Neural progenitor cell (in vitro differentiated cells): ENCODE measurements around the gene PTHLH.

Source experiments
- EZH2 ChIP-seq: fragments of 200-600 bp; sonication (generic); IDR thresholded peaks from 2 replicates; pipeline ENCODE4 v1.6.1; 2017; ENCODE audit warnings: antibody characterized with exemption, mild to moderate bottlenecking, moderate library complexity
- TF ChIP-seq, protein P1 (sequence below): fragments of 200-600 bp; sonication (generic); IDR thresholded peaks from 2 replicates; pipeline ENCODE4 v1.5.1; 2017; ENCODE audit warnings: antibody characterized with exemption, mild to moderate bottlenecking

DNA sequence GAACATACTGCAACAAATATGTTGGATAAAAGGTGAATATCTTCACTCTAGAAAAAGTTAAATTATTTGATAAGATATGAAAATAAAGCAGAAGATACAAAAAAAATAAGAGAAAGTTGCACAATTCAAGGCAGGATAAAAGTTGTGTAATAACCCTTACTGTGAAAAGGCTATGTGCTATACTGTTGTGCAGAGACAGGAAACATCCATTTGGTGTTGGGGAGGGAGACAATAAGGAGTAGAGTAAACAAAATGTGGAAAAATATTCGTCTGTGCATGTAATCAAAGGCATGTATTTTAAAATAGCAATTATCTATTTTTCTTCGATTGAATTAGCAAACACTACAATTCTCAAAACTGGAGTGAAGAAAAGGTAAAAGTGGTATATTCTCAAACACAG lies 34.8 kb downstream of the PTHLH start:
- TF ChIP-seq, protein P1, sequence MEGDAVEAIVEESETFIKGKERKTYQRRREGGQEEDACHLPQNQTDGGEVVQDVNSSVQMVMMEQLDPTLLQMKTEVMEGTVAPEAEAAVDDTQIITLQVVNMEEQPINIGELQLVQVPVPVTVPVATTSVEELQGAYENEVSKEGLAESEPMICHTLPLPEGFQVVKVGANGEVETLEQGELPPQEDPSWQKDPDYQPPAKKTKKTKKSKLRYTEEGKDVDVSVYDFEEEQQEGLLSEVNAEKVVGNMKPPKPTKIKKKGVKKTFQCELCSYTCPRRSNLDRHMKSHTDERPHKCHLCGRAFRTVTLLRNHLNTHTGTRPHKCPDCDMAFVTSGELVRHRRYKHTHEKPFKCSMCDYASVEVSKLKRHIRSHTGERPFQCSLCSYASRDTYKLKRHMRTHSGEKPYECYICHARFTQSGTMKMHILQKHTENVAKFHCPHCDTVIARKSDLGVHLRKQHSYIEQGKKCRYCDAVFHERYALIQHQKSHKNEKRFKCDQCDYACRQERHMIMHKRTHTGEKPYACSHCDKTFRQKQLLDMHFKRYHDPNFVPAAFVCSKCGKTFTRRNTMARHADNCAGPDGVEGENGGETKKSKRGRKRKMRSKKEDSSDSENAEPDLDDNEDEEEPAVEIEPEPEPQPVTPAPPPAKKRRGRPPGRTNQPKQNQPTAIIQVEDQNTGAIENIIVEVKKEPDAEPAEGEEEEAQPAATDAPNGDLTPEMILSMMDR, result no peak
- TF ChIP-seq EZH2, result no peak
